BLaER1 treated with 17β-estradiol and CSF1 and Interleukin-3, amounts not matched to agents 10 nM and 100 nM (cell line): ENCODE data around the gene CCDC124.

ENCODE experiments used
- H3K27ac ChIP-seq, 11 experiments: shearing (Covaris generic); formaldehyde crosslinking; 2 replicates each; pipeline ENCODE4 v1.8.1; 2022
- H3K27me3 ChIP-seq, 11 experiments: shearing (Covaris generic); formaldehyde crosslinking; 2 replicates each; pipeline ENCODE4 v1.8.1; 2022
- H3K36me3 ChIP-seq, 11 experiments: shearing (Covaris generic); formaldehyde crosslinking; 2 replicates each; pipeline ENCODE4 v1.8.1; 2022
- H3K4me1 ChIP-seq, 10 experiments: shearing (Covaris generic); formaldehyde crosslinking; 2 replicates each; pipeline ENCODE4 v1.8.1; 2022
- H3K4me2 ChIP-seq, 11 experiments: shearing (Covaris generic); formaldehyde crosslinking; 2 replicates each; pipeline ENCODE4 v1.8.1; 2022
- H3K4me3 ChIP-seq, 10 experiments: shearing (Covaris generic); formaldehyde crosslinking; 2 replicates each; pipeline ENCODE4 v1.8.1; 2022
- H3K9ac ChIP-seq, 11 experiments: shearing (Covaris generic); formaldehyde crosslinking; 2 replicates each; pipeline ENCODE4 v1.8.1; 2022
- H3K9me3 ChIP-seq, 11 experiments: shearing (Covaris generic); formaldehyde crosslinking; replicated peaks in 1 of 11; 2 replicates each; pipeline ENCODE4 v1.8.1; 2022
- H4K20me1 ChIP-seq, 11 experiments: shearing (Covaris generic); formaldehyde crosslinking; 2 replicates each; pipeline ENCODE4 v1.8.1; 2022
- Cebpa-rat ChIP-seq, 11 experiments: shearing (Covaris generic); IDR thresholded peaks; 2 replicates each; pipeline ENCODE4 v1.8.1; 2022

CCDC124 gene

DNA sequence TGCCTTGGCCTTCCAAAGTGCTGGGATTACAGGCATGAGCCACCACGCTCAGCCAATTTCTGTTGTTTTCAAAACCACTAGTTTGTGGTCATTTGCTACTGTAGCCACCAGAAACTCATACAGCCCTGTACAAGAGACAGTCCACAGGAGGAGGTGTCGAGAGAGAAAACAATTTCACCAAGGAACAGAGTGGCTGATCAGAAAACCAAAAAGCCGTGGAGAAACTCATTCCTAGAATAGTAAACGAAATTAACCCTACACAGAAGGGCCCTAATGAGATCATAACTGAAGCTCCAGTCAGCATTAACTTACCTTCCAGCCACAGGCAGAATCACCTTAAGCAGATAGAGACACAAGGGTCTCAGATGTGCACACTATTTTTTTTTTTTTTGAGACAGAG lies 3.8 kb upstream of the CCDC124 start:
- Histone ChIP-seq H3K4me2 (no peak overlapping the region), H3K36me3 (no peaks in the 10 kb centered on the region), H3K9me3 (no peaks in the 10 kb centered on the region), H3K27me3 (no peaks in the 10 kb centered on the region), H3K27ac (no peak overlapping the region), H3K4me3 (no peak overlapping the region), H3K4me1 (peaks cover 14 to 18% (median 17%) of the 10 kb centered on the region in 10 experiments), H3K9ac (no peak overlapping the region), H4K20me1 (peaks cover 0 to 5% (median 0%) of the 10 kb centered on the region in 11 experiments; a peak in 1 of 22 replicates)
- no peak for TF ChIP-seq Cebpa-rat (IDR thresholded peaks at IDR 0.05)

DNA sequence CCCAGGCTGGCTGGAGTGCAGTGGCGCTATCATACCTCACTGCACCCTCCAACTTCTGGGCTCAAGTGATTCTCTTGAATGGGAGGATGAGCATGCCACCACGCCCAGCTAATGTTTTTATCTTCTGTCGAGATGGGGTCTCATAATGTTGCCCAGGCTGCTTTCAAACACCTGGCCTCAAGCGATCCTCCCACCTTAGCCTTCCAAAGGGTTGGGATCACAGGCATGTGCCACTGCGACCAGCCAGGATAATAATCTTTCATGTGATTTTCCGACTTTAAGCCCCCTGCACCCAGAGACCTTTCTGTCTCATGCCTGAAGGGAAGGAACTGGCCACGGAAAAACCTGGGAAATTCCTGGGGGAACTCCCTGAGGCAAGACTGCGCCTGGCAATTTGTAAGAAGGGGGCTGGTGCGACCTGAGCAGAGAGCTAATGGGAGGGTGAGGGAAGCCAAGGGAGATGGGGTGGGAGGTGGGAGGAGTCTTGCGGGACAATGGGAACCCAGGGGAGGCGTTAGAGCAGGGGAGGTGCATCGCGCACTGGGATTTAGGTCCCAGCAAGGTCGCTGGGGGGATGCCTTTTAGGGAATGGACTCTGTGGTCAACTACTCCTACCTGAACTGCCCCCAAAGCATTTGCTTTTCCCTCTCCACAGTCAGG lies 1.2 kb upstream of the CCDC124 start:
- peaks cover 0 to 8% (median 0%) of the 10 kb centered on the region in 11 experiments; a peak in 1 of 22 replicates for H4K20me1 ChIP-seq
- peak overlapping the region; percentile 82 to 99 (median 96) for H3K4me2 ChIP-seq
- H3K9me3 ChIP-seq, result no peaks in the 10 kb centered on the region
- peaks cover 18 to 24% (median 22%) of the 10 kb centered on the region in 10 experiments for H3K4me1 ChIP-seq
- H3K36me3 ChIP-seq, result peaks cover 0 to 13% (median 7%) of the 10 kb centered on the region in 11 experiments; a peak in 19 of 22 replicates
- peak overlapping the region; percentile 78 to 94 (median 88); a peak in 17 of 20 replicates for H3K4me3 ChIP-seq
- H3K27me3 ChIP-seq, result no peaks in the 10 kb centered on the region
- no peak for TF ChIP-seq Cebpa-rat (IDR thresholded peaks at IDR 0.05)
- H3K27ac ChIP-seq, result peak overlapping the region in 6 of 11 experiments; percentile 88 to 98 (median 96); a peak in 4 of 22 replicates
- peak overlapping the region; percentile 83 to 95 (median 92); a peak in 16 of 22 replicates for H3K9ac ChIP-seq

DNA sequence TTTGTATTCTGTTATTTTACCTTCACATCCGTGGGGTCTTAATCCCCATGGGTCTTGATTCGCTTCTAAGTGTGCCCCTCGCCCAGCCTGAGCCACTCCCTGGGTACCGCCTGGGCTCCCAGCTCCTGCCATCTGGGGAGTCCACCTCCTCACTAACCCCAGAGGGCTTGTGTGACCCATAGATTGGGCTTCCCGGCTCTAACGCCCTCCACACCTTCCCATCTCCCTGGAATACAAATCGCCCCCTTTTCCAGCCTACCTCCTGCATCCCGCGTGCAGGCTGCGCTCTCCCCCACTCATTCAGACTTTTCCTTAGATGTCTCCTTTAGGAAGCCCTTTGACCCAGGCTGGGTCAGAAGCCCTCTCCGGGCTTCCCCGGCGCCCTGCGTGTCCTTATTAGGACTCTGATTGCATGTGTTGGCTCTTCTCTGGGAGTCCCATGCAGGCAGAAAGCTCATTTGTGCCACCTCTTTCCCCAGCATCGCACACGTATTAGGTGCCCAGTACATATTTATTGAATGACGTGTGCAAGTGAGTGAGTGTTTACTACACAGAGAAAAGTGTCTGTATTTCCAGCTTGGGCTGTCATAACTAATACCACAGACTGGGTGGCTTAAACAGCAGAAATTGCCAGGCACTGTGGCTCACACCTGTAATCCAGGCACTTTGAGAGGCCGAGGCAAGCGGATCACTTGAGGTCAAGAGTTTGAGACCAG lies 757 bp downstream of the CCDC124 start:
- H3K27me3 ChIP-seq, result no peaks in the 10 kb centered on the region
- H4K20me1 ChIP-seq, result peaks cover 0 to 10% (median 3%) of the 10 kb centered on the region in 11 experiments; a peak in 5 of 22 replicates
- H3K4me3 ChIP-seq, result peak overlapping the region; percentile 78 to 94 (median 88)
- peak overlapping the region; percentile 83 to 95 (median 92) for H3K9ac ChIP-seq
- H3K27ac ChIP-seq, result peak overlapping the region; percentile 88 to 98 (median 95); a peak in 21 of 22 replicates
- no peak for TF ChIP-seq Cebpa-rat (IDR thresholded peaks at IDR 0.05)
- H3K36me3 ChIP-seq, result peaks cover 0 to 30% (median 18%) of the 10 kb centered on the region in 11 experiments; a peak in 20 of 22 replicates
- peak overlapping the region; percentile 82 to 99 (median 96) for H3K4me2 ChIP-seq
- H3K4me1 ChIP-seq, result peaks cover 18 to 24% (median 22%) of the 10 kb centered on the region in 10 experiments
- no peaks in the 10 kb centered on the region for H3K9me3 ChIP-seq

DNA sequence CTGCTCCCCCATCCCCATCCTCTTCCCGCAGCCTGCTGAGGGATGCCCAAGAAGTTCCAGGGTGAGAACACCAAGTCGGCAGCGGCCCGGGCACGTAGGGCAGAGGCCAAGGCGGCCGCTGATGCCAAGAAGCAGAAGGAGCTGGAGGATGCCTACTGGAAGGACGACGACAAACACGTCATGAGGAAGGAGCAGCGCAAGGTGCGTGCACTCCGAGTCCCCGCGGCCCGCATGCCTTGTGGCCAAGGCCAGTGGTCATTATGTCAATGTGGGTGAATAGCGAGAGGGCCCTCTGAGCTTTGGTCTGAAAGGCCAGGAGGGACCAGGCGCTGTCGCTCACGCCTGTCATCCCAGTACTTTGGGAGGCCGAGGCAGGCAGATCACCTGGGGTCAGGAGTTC lies 3.6 kb downstream of the CCDC124 start:
- Histone ChIP-seq H3K4me3 (no peak overlapping the region), H3K36me3 (peaks cover 16 to 58% (median 38%) of the 10 kb centered on the region in 11 experiments), H3K27me3 (no peaks in the 10 kb centered on the region), H4K20me1 (peaks cover 0 to 10% (median 4%) of the 10 kb centered on the region in 11 experiments; a peak in 7 of 22 replicates), H3K4me2 (no peak overlapping the region), H3K9me3 (no peaks in the 10 kb centered on the region), H3K9ac (peak overlapping the region in 2 of 11 experiments; percentile 5 to 41; a peak in 1 of 22 replicates), H3K4me1 (peaks cover 18 to 24% (median 22%) of the 10 kb centered on the region in 10 experiments), H3K27ac (no peak overlapping the region)
- TF ChIP-seq Cebpa-rat (IDR thresholded peaks at IDR 0.05), result no peak

DNA sequence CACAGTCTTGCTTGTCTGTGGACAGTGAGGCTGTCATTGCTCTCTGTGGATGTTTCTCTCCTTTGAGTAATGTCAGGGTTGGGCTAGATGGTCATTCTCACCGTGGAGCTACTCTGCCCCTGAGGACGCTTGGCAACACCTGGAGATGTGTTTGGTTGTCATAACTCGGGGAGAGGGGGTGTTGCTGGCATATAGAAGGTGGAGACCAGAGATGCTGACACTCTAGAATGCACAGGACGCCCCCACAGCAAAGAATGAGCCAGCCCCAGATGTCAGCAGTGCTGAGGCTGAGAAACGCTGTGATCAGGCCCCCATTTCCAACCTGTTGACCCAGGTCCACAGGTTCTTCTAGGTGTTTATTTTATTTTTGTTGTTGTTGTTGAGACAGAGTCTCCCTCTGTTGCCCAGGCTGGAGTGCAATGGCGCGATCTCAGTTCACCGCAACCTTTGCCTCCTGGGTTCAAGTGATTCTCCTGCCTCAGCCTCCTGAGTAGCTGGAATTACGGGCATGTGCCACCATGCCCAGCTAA lies 4.6 kb downstream of the CCDC124 start:
- H3K4me1 ChIP-seq, result peaks cover 11 to 15% (median 14%) of the 10 kb centered on the region in 10 experiments
- H3K36me3 ChIP-seq, result peaks cover 26 to 68% (median 47%) of the 10 kb centered on the region in 11 experiments
- H3K9me3 ChIP-seq, result no peaks in the 10 kb centered on the region
- no peak overlapping the region for H3K9ac ChIP-seq
- peaks cover 0 to 18% (median 10%) of the 10 kb centered on the region in 11 experiments; a peak in 10 of 22 replicates for H4K20me1 ChIP-seq
- no peak for TF ChIP-seq Cebpa-rat (IDR thresholded peaks at IDR 0.05)
- H3K27ac ChIP-seq, result no peak overlapping the region
- no peaks in the 10 kb centered on the region for H3K27me3 ChIP-seq
- no peak overlapping the region for H3K4me2 ChIP-seq
- H3K4me3 ChIP-seq, result no peak overlapping the region

DNA sequence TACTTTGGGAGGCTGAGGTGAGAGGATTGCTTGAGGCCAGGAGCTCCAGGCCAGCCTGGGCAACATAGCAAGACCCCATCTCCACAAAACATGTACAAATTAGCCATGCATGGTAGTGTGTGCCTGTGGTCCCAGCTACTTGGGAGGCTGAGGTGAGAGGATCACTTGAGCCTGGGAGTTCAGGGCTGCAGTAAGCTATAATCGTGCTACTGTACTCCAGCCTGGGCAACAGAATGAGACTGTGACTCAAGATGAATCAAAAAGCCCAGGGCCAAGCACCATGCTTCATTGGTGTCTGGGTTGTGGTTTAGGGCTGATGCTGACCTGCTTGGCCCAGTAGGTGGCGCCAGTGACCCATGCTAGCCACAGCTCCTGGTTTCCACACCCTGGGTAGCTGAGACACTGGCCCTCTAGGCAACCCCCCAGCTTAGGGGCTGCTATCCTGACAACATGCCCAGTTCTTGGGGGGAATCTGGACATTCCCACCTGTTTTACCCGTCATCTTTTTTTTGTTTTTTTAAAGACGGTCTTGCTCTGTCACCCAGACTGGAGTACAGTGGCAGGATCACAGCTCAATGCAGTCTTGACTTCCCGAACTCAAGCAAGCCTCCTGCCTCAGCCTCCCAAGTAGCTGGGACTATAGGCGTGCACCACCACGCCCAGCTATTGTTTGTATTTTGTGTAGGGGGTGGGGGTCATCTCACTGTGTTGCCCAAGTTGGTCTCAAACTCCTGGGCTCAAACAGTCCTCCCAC lies 5.5 kb downstream of the CCDC124 start:
- no peak overlapping the region for H3K9ac ChIP-seq
- H3K36me3 ChIP-seq, result peaks cover 27 to 73% (median 52%) of the 10 kb centered on the region in 11 experiments
- no peaks in the 10 kb centered on the region for H3K9me3 ChIP-seq

DNA sequence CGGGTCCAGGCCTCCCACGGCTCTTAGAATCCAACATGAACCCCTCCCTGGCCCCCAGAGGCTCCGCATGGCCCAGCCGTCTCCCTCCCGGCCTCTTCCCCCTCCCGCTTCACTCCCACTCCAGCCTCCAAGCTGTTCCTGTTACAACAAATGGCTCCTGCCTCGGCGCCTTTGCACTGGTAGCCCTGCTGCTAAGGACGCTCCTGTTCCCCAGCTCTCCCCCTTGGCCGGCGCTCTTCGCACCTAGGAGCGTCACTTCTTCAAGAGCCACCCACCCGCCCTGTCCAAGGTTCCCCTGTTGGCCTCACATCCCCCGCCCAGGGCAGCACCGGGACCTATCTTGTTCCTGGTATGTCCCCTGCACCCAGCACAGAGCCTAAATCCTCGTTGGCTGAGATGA lies 9.4 kb downstream of the CCDC124 start:
- peaks cover 7 to 24% (median 16%) of the 10 kb centered on the region in 10 experiments for H3K4me1 ChIP-seq
- no peak overlapping the region for H3K4me3 ChIP-seq
- TF ChIP-seq Cebpa-rat (IDR thresholded peaks at IDR 0.05), result no peak
- H3K4me2 ChIP-seq, result no peak overlapping the region
- no peaks in the 10 kb centered on the region for H3K9me3 ChIP-seq
- peaks cover 36 to 76% (median 55%) of the 10 kb centered on the region in 11 experiments for H3K36me3 ChIP-seq
- peaks cover 0 to 44% (median 8%) of the 10 kb centered on the region in 11 experiments; a peak in 10 of 22 replicates for H4K20me1 ChIP-seq
- H3K27ac ChIP-seq, result no peak overlapping the region
- H3K9ac ChIP-seq, result 0 out of 22 replicates have a peak overlapping the region, but pooled peaks of 1 of the 11 experiments have one; percentile 19
- H3K27me3 ChIP-seq, result no peaks in the 10 kb centered on the region

More for the DNA sequence above, 5.5 kb downstream of the CCDC124 start:
- H3K4me3 ChIP-seq, result no peak overlapping the region
- no peak overlapping the region for H3K27ac ChIP-seq
- peaks cover 11 to 14% (median 13%) of the 10 kb centered on the region in 10 experiments for H3K4me1 ChIP-seq
- no peak for TF ChIP-seq Cebpa-rat (IDR thresholded peaks at IDR 0.05)
- H4K20me1 ChIP-seq, result peaks cover 0 to 22% (median 10%) of the 10 kb centered on the region in 11 experiments; a peak in 10 of 22 replicates
- no peak overlapping the region for H3K4me2 ChIP-seq
- H3K27me3 ChIP-seq, result no peaks in the 10 kb centered on the region

DNA sequence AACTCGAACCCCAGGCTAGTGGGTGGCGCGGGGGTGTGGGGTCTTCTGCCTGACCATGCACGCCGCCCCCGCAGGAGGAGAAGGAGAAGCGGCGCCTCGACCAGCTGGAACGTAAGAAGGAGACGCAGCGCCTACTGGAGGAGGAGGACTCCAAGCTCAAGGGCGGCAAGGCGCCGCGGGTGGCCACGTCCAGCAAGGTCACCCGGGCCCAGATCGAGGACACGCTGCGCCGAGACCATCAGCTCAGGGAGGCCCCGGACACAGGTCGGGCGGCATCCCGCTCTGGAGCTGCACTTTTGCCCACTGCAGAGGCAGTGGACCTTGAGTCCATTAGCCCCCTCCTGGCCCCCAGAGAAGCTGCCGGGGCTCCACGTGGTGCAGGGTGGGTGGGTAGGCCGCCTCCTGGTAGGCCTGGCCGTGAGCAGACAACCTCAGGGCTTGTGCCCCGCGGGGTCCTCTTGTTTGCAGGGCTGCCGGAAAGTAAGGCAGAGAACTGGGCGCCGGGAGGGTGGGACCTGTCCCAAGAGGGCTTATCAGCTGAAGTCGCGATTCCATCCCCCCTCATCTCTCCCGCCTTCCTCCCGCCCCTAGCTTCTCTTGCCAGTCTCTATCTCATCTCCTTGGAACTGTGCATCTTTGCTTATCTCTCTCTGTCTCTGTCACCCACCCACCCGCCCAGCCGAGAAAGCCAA lies 9.9 kb downstream of the CCDC124 start:
- Histone ChIP-seq H3K4me3 (no peak overlapping the region), H3K4me1 (peaks cover 10 to 27% (median 19%) of the 10 kb centered on the region in 10 experiments), H3K36me3 (peaks cover 32 to 71% (median 50%) of the 10 kb centered on the region in 11 experiments), H3K27me3 (no peaks in the 10 kb centered on the region), H3K4me2 (no peak overlapping the region), H3K27ac (no peak overlapping the region), H3K9me3 (no peaks in the 10 kb centered on the region), H3K9ac (no peak overlapping the region), H4K20me1 (peaks cover 0 to 40% (median 4%) of the 10 kb centered on the region in 11 experiments; a peak in 10 of 22 replicates)
- no peak for TF ChIP-seq Cebpa-rat (IDR thresholded peaks at IDR 0.05)
